ENCODE data around the gene NOP10. TPM values are rescaled to one million over a fixed set of nuclear protein-coding genes. Genes with fewer than 3 reads are reported as not detected.

NOP10 gene
- total and polyA plus RNA-seq, 2 of the 8 experiments (the other 6 are each of a cell fraction or from before 2014, with no cell fraction given) = 285 to 981 TPM

DNA sequence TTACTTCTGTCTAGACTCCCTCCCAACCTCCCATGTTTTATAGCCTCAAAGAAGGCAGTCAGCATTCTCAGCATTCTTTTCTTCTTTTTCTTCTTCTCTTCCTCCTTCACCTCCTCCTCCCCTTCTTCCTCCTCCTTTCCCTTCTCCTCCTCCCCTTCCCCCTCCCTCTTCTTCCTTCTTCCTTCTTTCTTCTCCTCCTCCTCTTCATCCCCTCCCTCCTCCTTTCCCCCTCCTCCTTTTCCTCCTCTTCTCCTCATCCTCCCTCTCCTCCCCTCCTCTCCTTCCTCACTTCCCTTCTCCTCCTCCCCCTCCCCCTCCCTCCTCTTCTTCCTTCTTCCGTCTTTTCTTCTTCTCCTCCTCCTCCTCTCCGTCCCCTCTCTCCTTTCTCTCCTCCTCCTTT is 27.7 kb upstream of the NOP10 start:
- POLR2A ChIA-PET (ENCODE audit: partially characterized antibody) = no interaction called here
- WGBS, 2 experiments (ENCODE audit: extremely low coverage in 1 of 2, insufficient coverage in 1 of 2, insufficient read length in 1 of 2, insufficient replicate concordance in 2 of 2, low coverage in 1 of 2, low lambda C conversion rate in 2 of 2, missing lambda C conversion rate in 1 of 2) = 0% methylated on average over 2 of the region's 2 CpGs; no CpG with 5 or more reads in 1 of the 2 experiments
- peaks cover 4% of the 10 kb centered on the region; the same call in 1 of the 2 replicates for H3K79me1 ChIP-seq (ENCODE audit: low read depth, low read length)
- TF ChIP-seq BCL11A (IDR thresholded peaks at IDR 0.05; ENCODE audit: low read depth in 2 of 2, low read length in 2 of 2) (no peak), KDM1A (IDR thresholded peaks at IDR 0.05; ENCODE audit: borderline replicate concordance, low read length) (no peak), TBP (IDR thresholded peaks at IDR 0.05; ENCODE audit: low read depth, low read length) (no peak), CHD2 (IDR thresholded peaks at IDR 0.05; ENCODE audit: low read length) (no peak), EZH2 (IDR thresholded peaks at IDR 0.05; ENCODE audit: low read depth, low read length, severe bottlenecking) (no peak), YY1 (IDR thresholded peaks at IDR 0.05; ENCODE audit: low read depth, low read length) (no peak), SRF (IDR thresholded peaks at IDR 0.05; ENCODE audit: low read depth, low read length) (no peak), ASH2L (IDR thresholded peaks at IDR 0.05; ENCODE audit: low read length) (no peak), SP1 (IDR thresholded peaks at IDR 0.05; ENCODE audit: low read depth, low read length) (no peak), RXRA (IDR thresholded peaks at IDR 0.05; ENCODE audit: insufficient read depth, low read depth, low read length) (no peak), FOSL1 (IDR thresholded peaks at IDR 0.05; ENCODE audit: insufficient read depth, low read depth, low read length) (no peak), PHF8 (conservative IDR thresholded peaks at IDR 0.05; ENCODE audit: low read depth, low read length) (no peak), SIRT6 (IDR thresholded peaks at IDR 0.05; ENCODE audit: low read length) (no peak)

More for the DNA sequence above, 27.7 kb upstream of the NOP10 start:
- Histone ChIP-seq H3K18ac (ENCODE audit: extremely low read depth, low read length) (no peak overlapping the region), H4K8ac (ENCODE audit: extremely low read depth, insufficient read depth, low read length) (no peak overlapping the region), H2BK20ac (ENCODE audit: low read length) (no peak overlapping the region), H3K14ac (ENCODE audit: insufficient read length) (no peak overlapping the region), H2BK12ac (ENCODE audit: low read depth, low read length) (no peak overlapping the region), H4K5ac (ENCODE audit: insufficient read length, low read depth, low read length) (no peak overlapping the region), H2AFZ (ENCODE audit: low read length) (no peak overlapping the region), H3K27ac (ENCODE audit: low read depth, low read length) (no peak overlapping the region), H3K9me3 (ENCODE audit: insufficient read depth in 2 of 2, low read depth in 1 of 2, low read length in 1 of 2) (peaks cover 2 to 11% of the 10 kb centered on the region in 2 experiments; a peak in 3 of 4 replicates), H2BK15ac (ENCODE audit: low read length) (no peak overlapping the region), H2BK5ac (ENCODE audit: low read depth, low read length) (no peak overlapping the region), H3K4me3 (ENCODE audit: extremely low read depth in 1 of 4, insufficient read depth in 2 of 4, low read depth in 3 of 4, low read length in 4 of 4) (no peak overlapping the region), H2BK120ac (replicated peaks; ENCODE audit: low read depth, low read length) (no peak overlapping the region), H2AK5ac (ENCODE audit: low read depth, low read length) (no peak overlapping the region), H3K4me2 (ENCODE audit: insufficient read depth in 1 of 2, low read depth in 2 of 2, low read length in 2 of 2) (no peak overlapping the region), H3K23ac (ENCODE audit: insufficient read length) (no peak overlapping the region), H3K56ac (replicated peaks; ENCODE audit: insufficient read length, low read depth, low read length) (no peak overlapping the region), H3K4ac (replicated peaks; ENCODE audit: insufficient read length, low read depth, low read length) (no peak overlapping the region), H3K4me1 (replicated peaks in 1 of 4; ENCODE audit: control insufficient read depth in 3 of 4, insufficient read depth in 4 of 4, low read length in 3 of 4) (peaks cover 1 to 5% (median 4%) of the 10 kb centered on the region in 4 experiments; a peak in 6 of 7 replicates), H4K91ac (replicated peaks; ENCODE audit: insufficient read length, low read length) (no peak overlapping the region), H3K23me2 (ENCODE audit: low read depth, low read length) (peaks cover 4% of the 10 kb centered on the region; the same call in 1 of the 2 replicates), H3K36me3 (ENCODE audit: control insufficient read depth in 2 of 4, insufficient read depth in 4 of 4, low read length in 3 of 4) (no peaks in the 10 kb centered on the region), H4K20me1 (replicated peaks in 1 of 2; ENCODE audit: control insufficient read depth in 1 of 2, insufficient read depth in 2 of 2, low read length in 2 of 2) (peaks cover under 1 to 5% of the 10 kb centered on the region in 2 experiments), H3K79me2 (ENCODE audit: control insufficient read depth in 1 of 2, insufficient read depth in 2 of 2, low read length in 2 of 2) (peaks cover 0 to 7% of the 10 kb centered on the region in 2 experiments; a peak in 3 of 4 replicates), H3K27me3 (replicated peaks in 1 of 4; ENCODE audit: control insufficient read depth in 3 of 4, extremely low read depth in 1 of 4, insufficient read depth in 3 of 4, low read length in 3 of 4) (no peaks in the 10 kb centered on the region), H3K9ac (replicated peaks in 1 of 4; ENCODE audit: extremely low read depth in 1 of 4, low read depth in 3 of 4, low read length in 3 of 4) (no peak overlapping the region)
- CTCF ChIA-PET (ENCODE audit: partially characterized antibody) = no interaction called here
- DNase-seq (ENCODE audit: low read depth in 1 of 2, low spot score in 2 of 2) (no peak), FAIRE-seq (no peak)

Measured in H1 (cell line).